SK-N-SH (cell line): ENCODE data around the gene SEMA3A. TPM values are rescaled to one million over a fixed set of nuclear protein-coding genes. Genes with fewer than 3 reads are reported as not detected.

Source experiments
- CTCF ChIA-PET: fragments of 300-600, 350-600 bp; formaldehyde crosslinking; extraction: SDS; loops from one replicate; lab custom pipeline; 2021; lab: Yijun Ruan, JAX
- POLR2A ChIA-PET: fragments of 350-600 bp; sonication (Branson Sonifier 250); formaldehyde crosslinking; extraction: SDS; loops from one replicate; lab custom pipeline; 2020; ENCODE audit warnings: antibody characterized with exemption, inconsistent platforms; lab: Yijun Ruan, JAX
- DNase-seq: peaks from one replicate; pipeline ENCODE4 v3.0.0; 2012
- H2AFZ ChIP-seq: fragments of 200-600 bp; sonication (generic); 2 replicates; pipeline ENCODE4 v1.8.1; 2016; ENCODE audit warnings: antibody characterized with exemption, mild to moderate bottlenecking, low read depth
- H3F3A ChIP-seq: fragments of 200-600 bp; sonication (generic); replicated peaks from 2 replicates; pipeline ENCODE3; 2016; ENCODE audit warnings: antibody characterized with exemption, mild to moderate bottlenecking; ENCODE audit not compliant: insufficient read depth
- H3K27ac ChIP-seq, 2 experiments: fragments of 200-500 bp in 1 of 2; fragments of 200-600 bp in 1 of 2; sonication (Bioruptor generic) in 1 of 2; sonication (generic), shearing (Covaris generic) in 1 of 2; 2 replicates each; pipeline versions ENCODE4 v1.5.1 to v1.6.1; 2014 to 2016; ENCODE audit warnings: low read depth in 2 of 2, inconsistent platforms in 1 of 2, low read length in 1 of 2, mild to moderate bottlenecking in 1 of 2, mixed read lengths in 1 of 2
- H3K27me3 ChIP-seq: fragments of 200-600 bp; sonication (generic), shearing (Covaris generic); 2 replicates; pipeline ENCODE4 v1.6.1; 2016; ENCODE audit warnings: mixed run types; ENCODE audit not compliant: insufficient read depth
- H3K36me3 ChIP-seq, 2 experiments: fragments of 200-500 bp in 1 of 2; fragments of 200-600 bp in 1 of 2; sonication (Bioruptor generic) in 1 of 2; sonication (generic) in 1 of 2; replicated peaks in 1 of 2; 2 replicates each; pipeline versions ENCODE3 to v1.5.1; 2014 to 2016; ENCODE audit warnings: low read length in 1 of 2, mild to moderate bottlenecking in 1 of 2; ENCODE audit not compliant: insufficient read depth in 2 of 2, control insufficient read depth in 1 of 2
- H3K4me1 ChIP-seq, 2 experiments: fragments of 200-500 bp in 1 of 2; fragments of 200-600 bp in 1 of 2; sonication (Bioruptor generic) in 1 of 2; sonication (generic), shearing (Covaris generic) in 1 of 2; 2 replicates each; pipeline versions ENCODE4 v1.5.1 to v1.6.1; 2014 to 2016; ENCODE audit warnings: low read depth in 1 of 2, low read length in 1 of 2, mixed run types in 1 of 2; ENCODE audit not compliant: insufficient read depth in 2 of 2, control insufficient read depth in 1 of 2
- H3K4me2 ChIP-seq: fragments of 200-600 bp; sonication (generic), shearing (Covaris generic); 2 replicates; pipeline ENCODE4 v1.6.1; 2017; ENCODE audit warnings: mixed run types
- H3K4me3 ChIP-seq, 2 experiments: fragments of 200-500 bp in 1 of 2; fragments of 200-600 bp in 1 of 2; sonication (Bioruptor generic) in 1 of 2; sonication (generic), shearing (Covaris generic) in 1 of 2; 2 replicates each; pipeline versions ENCODE4 v1.5.1 to v1.8.1; 2014 to 2016; ENCODE audit warnings: low read depth in 2 of 2, inconsistent platforms in 1 of 2, low read length in 1 of 2, mild to moderate bottlenecking in 1 of 2, mixed read lengths in 1 of 2, moderate library complexity in 1 of 2
- H3K79me2 ChIP-seq: fragments of 200-600 bp; sonication (generic); 2 replicates; pipeline ENCODE4 v1.8.1; 2017; ENCODE audit warnings: mild to moderate bottlenecking; ENCODE audit not compliant: insufficient read depth
- H3K9ac ChIP-seq: fragments of 200-600 bp; sonication (generic); 2 replicates; pipeline ENCODE4 v1.6.1; 2017; ENCODE audit warnings: mixed run types
- H3K9me2 ChIP-seq: fragments of 200-600 bp; sonication (generic); 2 replicates; pipeline ENCODE4 v1.6.1; 2017; ENCODE audit warnings: mixed run types
- H3K9me3 ChIP-seq: fragments of 200-600 bp; sonication (generic); 2 replicates; pipeline ENCODE4 v1.6.1; 2017; ENCODE audit warnings: mixed run types, mild to moderate bottlenecking, moderate library complexity
- H4K20me1 ChIP-seq: fragments of 200-600 bp; sonication (generic); 2 replicates; pipeline ENCODE4 v1.6.1; 2017; ENCODE audit warnings: mild to moderate bottlenecking, mixed run types; ENCODE audit not compliant: insufficient read depth
- CHD2 ChIP-seq: fragments of 150-350 bp; IDR thresholded peaks from 2 replicates; pipeline ENCODE4 v1.6.1; 2018; ENCODE audit warnings: low read length; ENCODE audit not compliant: partially characterized antibody
- CTCF ChIP-seq: fragments of 200-600 bp; sonication (generic); IDR thresholded peaks from 2 replicates; pipeline ENCODE4 v1.6.1; 2017; ENCODE audit warnings: antibody characterized with exemption, mild to moderate bottlenecking, moderate library complexity
- ELF1 ChIP-seq: IDR thresholded peaks from 2 replicates; pipeline ENCODE4 v1.4.0; 2012
- EZH2phosphoT487 ChIP-seq: fragments of 200-600 bp; sonication (generic); IDR thresholded peaks from 2 replicates; pipeline ENCODE4 v1.6.1; 2017; ENCODE audit warnings: low read depth, mixed run types, mild to moderate bottlenecking, antibody characterized with exemption, moderate library complexity, borderline replicate concordance
- FOXM1 ChIP-seq: IDR thresholded peaks from 2 replicates; pipeline ENCODE4 v1.4.0; 2012; ENCODE audit warnings: low read depth, mild to moderate bottlenecking
- GABPA ChIP-seq: IDR thresholded peaks from 2 replicates; pipeline ENCODE4 v1.4.0; 2012; ENCODE audit warnings: low read depth, mild to moderate bottlenecking
- JUND ChIP-seq: IDR thresholded peaks from 2 replicates; pipeline ENCODE4 v1.4.0; 2012
- MAX ChIP-seq: IDR thresholded peaks from 2 replicates; pipeline ENCODE4 v1.4.0; 2012; ENCODE audit warnings: low read depth
- MEF2A ChIP-seq: IDR thresholded peaks from 2 replicates; pipeline ENCODE4 v1.4.0; 2012; ENCODE audit warnings: low read depth, borderline replicate concordance
- MXI1 ChIP-seq: IDR thresholded peaks from 2 replicates; pipeline ENCODE4 v1.6.1; 2012; ENCODE audit warnings: mild to moderate bottlenecking, low read depth, low read length, improper control_type of control experiment
- NFIC ChIP-seq: IDR thresholded peaks from 2 replicates; pipeline ENCODE4 v1.4.0; 2012; ENCODE audit warnings: borderline replicate concordance
- PBX3 ChIP-seq: IDR thresholded peaks from 2 replicates; pipeline ENCODE4; 2012
- POLR2AphosphoS5 ChIP-seq: IDR thresholded peaks from 2 replicates; pipeline ENCODE4 v1.6.1; 2012; ENCODE audit warnings: low read depth, low read length
- RAD21 ChIP-seq: IDR thresholded peaks from 2 replicates; pipeline ENCODE4 v1.6.1; 2012; ENCODE audit warnings: mild to moderate bottlenecking, low read length
- RCOR1 ChIP-seq: fragments of 150-350 bp; IDR thresholded peaks from 2 replicates; pipeline ENCODE4 v1.6.1; 2017; ENCODE audit warnings: antibody characterized with exemption, low read length
- REST ChIP-seq: IDR thresholded peaks from 2 replicates; pipeline ENCODE4 v1.6.1; 2012; ENCODE audit warnings: mild to moderate bottlenecking, low read depth, low read length, moderate library complexity
- RFX5 ChIP-seq: IDR thresholded peaks from 2 replicates; pipeline ENCODE4 v1.6.1; 2012; ENCODE audit warnings: mild to moderate bottlenecking, improper control_type of control experiment, low read length
- RXRA ChIP-seq: IDR thresholded peaks from 2 replicates; pipeline ENCODE4 v1.4.0; 2012; ENCODE audit warnings: low read depth, mild to moderate bottlenecking, borderline replicate concordance
- SIN3A ChIP-seq: IDR thresholded peaks from 2 replicates; pipeline ENCODE4 v1.6.1; 2012; ENCODE audit warnings: low read depth, mild to moderate bottlenecking, low read length, moderate library complexity, borderline replicate concordance
- SMC3 ChIP-seq: IDR thresholded peaks from 2 replicates; pipeline ENCODE4 v1.6.1; 2012; ENCODE audit warnings: low read depth, low read length, improper control_type of control experiment
- TAF1 ChIP-seq: IDR thresholded peaks from 2 replicates; pipeline ENCODE4 v1.6.1; 2012; ENCODE audit warnings: low read depth, mild to moderate bottlenecking, low read length, moderate library complexity, borderline replicate concordance
- TCF12 ChIP-seq: IDR thresholded peaks from 2 replicates; pipeline ENCODE4 v1.4.0; 2012
- USF1 ChIP-seq: IDR thresholded peaks from 2 replicates; pipeline ENCODE4 v1.4.0; 2012; ENCODE audit warnings: low read depth, borderline replicate concordance
- YY1 ChIP-seq: IDR thresholded peaks from 2 replicates; pipeline ENCODE4 v1.4.0; 2012; ENCODE audit warnings: low read depth, mild to moderate bottlenecking
- WGBS: methylation state at CpG from one replicate; pipeline ENCODE4 v1.1.6; 2017; ENCODE audit warnings: low lambda C conversion rate; 5-methylcytosine and 5-hydroxymethylcytosine counted together
- polyA plus RNA-seq, 3 experiments: library from polyadenylated mRNA; depleted of rRNA; stranded (reverse); fragments of >200 nt; gene quantifications; 2 replicates each; pipeline ENCODE4 v1.2.3, GENCODE V29; 2012

Gene SEMA3A
- polyA plus RNA-seq, 1 of the 3 experiments (the other 2 are of a cell fraction): 15.9 TPM

GRCh38 chr7:84085147-84085546 is 109.4 kb downstream of the SEMA3A start (continued):
- TF ChIP-seq SIN3A (no peak), MAX (no peak), TAF1 (no peak), ELF1 (no peak), RXRA (no peak), RCOR1 (no peak), RFX5 (no peak), MXI1 (no peak), GABPA (no peak)

- Histone ChIP-seq H3K4me1 (peaks cover 0 to 19% of the 10 kb centered on the region in 2 experiments; a peak in 3 of 4 replicates), H3K4me3 (no peak overlapping the region), H3K9ac (no peak overlapping the region), H3K9me2 (no peaks in the 10 kb centered on the region), H4K20me1 (no peaks in the 10 kb centered on the region), H2AFZ (no peak overlapping the region), H3K79me2 (no peaks in the 10 kb centered on the region), H3K27ac (no peak overlapping the region), H3K36me3 (no peaks in the 10 kb centered on the region), H3K4me2 (no peak overlapping the region), H3K9me3 (no peaks in the 10 kb centered on the region), H3F3A (peaks cover 10% of the 10 kb centered on the region), H3K27me3 (no peaks in the 10 kb centered on the region)
- no peak for DNase-seq
- WGBS: 90% methylated on average over 2 of the region's 2 CpGs
- ChIA-PET CTCF (interaction anchor here (1.1 kb wide), 1 partner anchor 11 kb away, joined by 3 read pairs; no protein-coding TSS in a partner anchor), POLR2A (no interaction called here)
- TF ChIP-seq EZH2phosphoT487: no peak
- TF ChIP-seq YY1: no peak
- TF ChIP-seq NFIC: no peak
- TF ChIP-seq ELF1: no peak
- no peak for TF ChIP-seq GABPA
- no peak for TF ChIP-seq PBX3
- TF ChIP-seq MXI1: no peak
- no peak for TF ChIP-seq RAD21
- no peak for TF ChIP-seq MAX
- no peak for TF ChIP-seq JUND
- no peak for TF ChIP-seq POLR2AphosphoS5
- TF ChIP-seq REST: no peak
- no peak for TF ChIP-seq TCF12
- no peak for TF ChIP-seq FOXM1
- no peak for TF ChIP-seq MEF2A
- no peak for TF ChIP-seq RFX5
- no peak for TF ChIP-seq USF1
- TF ChIP-seq CTCF: no peak
- TF ChIP-seq SMC3: no peak
- TF ChIP-seq CHD2: no peak
These were observed 110.7 kb downstream of the SEMA3A start for GRCh38 chr7:84083846-84084245.
